Neural cell (in vitro differentiated cells): ENCODE results near the gene ANKK1. TPM values are rescaled to one million over a fixed set of nuclear protein-coding genes. Genes with fewer than 3 reads are reported as not detected.

Source experiments
- H2AFZ ChIP-seq: fragments of 200-600, 300-800 bp; sonication (generic), shearing (Covaris generic); 2 replicates; pipeline ENCODE4 v1.6.0; 2014; ENCODE audit warnings: low read depth, mild to moderate bottlenecking, antibody characterized with exemption, low read length, moderate library complexity
- H3F3A ChIP-seq: fragments of 200-600 bp; shearing (Covaris generic); 2 replicates; pipeline ENCODE4 v1.6.1; 2016; ENCODE audit warnings: mild to moderate bottlenecking, moderate library complexity, mixed read lengths, antibody characterized with exemption, low read length; ENCODE audit not compliant: insufficient read depth, poor library complexity, severe bottlenecking
- H3K27ac ChIP-seq: fragments of 200-600, 300-800 bp; sonication (generic), shearing (Covaris generic); 2 replicates; pipeline ENCODE4 v1.5.1; 2014; ENCODE audit warnings: mild to moderate bottlenecking, low read length, moderate library complexity
- H3K27me3 ChIP-seq: fragments of 300-800, 200-600 bp; sonication (generic), shearing (Covaris generic); 2 replicates; pipeline ENCODE4 v1.6.0; 2014; ENCODE audit warnings: mild to moderate bottlenecking, low read depth, low read length, moderate library complexity; ENCODE audit not compliant: insufficient read depth
- H3K36me3 ChIP-seq: fragments of 300-800, 200-600 bp; sonication (generic), shearing (Covaris generic); 2 replicates; pipeline ENCODE4 v1.5.1; 2014; ENCODE audit warnings: mild to moderate bottlenecking, antibody characterized with exemption, low read length, moderate library complexity; ENCODE audit not compliant: insufficient read depth
- H3K4me2 ChIP-seq: fragments of 300-800, 200-600 bp; sonication (generic), shearing (Covaris generic); 2 replicates; pipeline ENCODE4 v1.6.0; 2014; ENCODE audit warnings: mild to moderate bottlenecking, low read length
- H3K4me3 ChIP-seq: fragments of 300-800, 200-600 bp; sonication (generic), shearing (Covaris generic); 2 replicates; pipeline ENCODE4 v1.5.1; 2014; ENCODE audit warnings: mild to moderate bottlenecking, low read length, moderate library complexity
- H3K79me2 ChIP-seq: fragments of 200-600 bp; shearing (Covaris generic); replicated peaks from 2 replicates; pipeline ENCODE4 v1.6.0; 2014; ENCODE audit warnings: mild to moderate bottlenecking, low read length, moderate library complexity; ENCODE audit not compliant: insufficient read depth
- H3K9ac ChIP-seq: fragments of 300-800, 200-600 bp; sonication (generic), shearing (Covaris generic); 2 replicates; pipeline ENCODE4 v1.6.1; 2016; ENCODE audit warnings: mild to moderate bottlenecking, low read length, mixed read lengths
- H3K9me2 ChIP-seq: fragments of 200-600 bp; shearing (Covaris generic); 2 replicates; pipeline ENCODE4 v1.6.1; 2016; ENCODE audit warnings: mild to moderate bottlenecking, low read length, mixed read lengths; ENCODE audit not compliant: insufficient read depth
- H3K9me3 ChIP-seq: fragments of 200-600, 300-800 bp; sonication (generic), shearing (Covaris generic); 2 replicates; pipeline ENCODE4 v1.6.1; 2016; ENCODE audit warnings: mild to moderate bottlenecking, mixed run types, low read length, moderate library complexity, mixed read lengths
- H4K20me1 ChIP-seq: fragments of 200-600 bp; shearing (Covaris generic); 2 replicates; pipeline ENCODE4 v1.6.1; 2016; ENCODE audit warnings: mild to moderate bottlenecking, mixed run types; ENCODE audit not compliant: insufficient read depth
- EP300 ChIP-seq: fragments of 450-650 bp; conservative IDR thresholded peaks from 2 replicates; pipeline ENCODE4 v1.6.1; 2014; ENCODE audit warnings: antibody characterized with exemption, mild to moderate bottlenecking, moderate library complexity; ENCODE audit not compliant: poor library complexity, severe bottlenecking
- EZH2 ChIP-seq: fragments of 200-600, 300-800 bp; shearing (Covaris generic), sonication (generic); IDR thresholded peaks from 2 replicates; pipeline ENCODE4 v1.6.1; 2014; ENCODE audit warnings: antibody characterized with exemption, low read length, borderline replicate concordance, mild to moderate bottlenecking; ENCODE audit not compliant: insufficient read depth, poor library complexity, severe bottlenecking
- MXI1 ChIP-seq: fragments of 450-650 bp; conservative IDR thresholded peaks from 2 replicates; pipeline ENCODE4 v1.6.1; 2014; ENCODE audit warnings: antibody characterized with exemption, mild to moderate bottlenecking; ENCODE audit not compliant: poor library complexity, severe bottlenecking
- RAD21 ChIP-seq: fragments of 450-650 bp; conservative IDR thresholded peaks from 2 replicates; pipeline ENCODE4 v1.6.1; 2014; ENCODE audit warnings: antibody characterized with exemption, mild to moderate bottlenecking, moderate library complexity
- SMC3 ChIP-seq: fragments of 450-650 bp; conservative IDR thresholded peaks from 2 replicates; pipeline ENCODE4 v1.6.1; 2014; ENCODE audit warnings: antibody characterized with exemption, mild to moderate bottlenecking, moderate library complexity; ENCODE audit not compliant: poor library complexity
- TAF1 ChIP-seq: IDR thresholded peaks from 2 replicates; pipeline ENCODE4 v1.6.1; 2012; ENCODE audit warnings: low read depth
- polyA plus RNA-seq: library from polyadenylated mRNA; depleted of rRNA; stranded (reverse); fragments of >200 nt; gene quantifications from 2 replicates; pipeline ENCODE4 v1.2.3, GENCODE V29; 2014
- TF ChIP-seq, protein P1 (sequence below): IDR thresholded peaks from 2 replicates; pipeline ENCODE4 v1.6.1; 2012; ENCODE audit warnings: borderline replicate concordance
- TF ChIP-seq, protein P2 (sequence below): fragments of 450-650 bp; IDR thresholded peaks from 2 replicates; pipeline ENCODE4 v1.5.1; 2014; ENCODE audit warnings: antibody characterized with exemption, mild to moderate bottlenecking, moderate library complexity; ENCODE audit not compliant: poor library complexity, severe bottlenecking

The ANKK1 gene
- polyA plus RNA-seq, 1 donor from 2014 or later = not detected

DNA sequence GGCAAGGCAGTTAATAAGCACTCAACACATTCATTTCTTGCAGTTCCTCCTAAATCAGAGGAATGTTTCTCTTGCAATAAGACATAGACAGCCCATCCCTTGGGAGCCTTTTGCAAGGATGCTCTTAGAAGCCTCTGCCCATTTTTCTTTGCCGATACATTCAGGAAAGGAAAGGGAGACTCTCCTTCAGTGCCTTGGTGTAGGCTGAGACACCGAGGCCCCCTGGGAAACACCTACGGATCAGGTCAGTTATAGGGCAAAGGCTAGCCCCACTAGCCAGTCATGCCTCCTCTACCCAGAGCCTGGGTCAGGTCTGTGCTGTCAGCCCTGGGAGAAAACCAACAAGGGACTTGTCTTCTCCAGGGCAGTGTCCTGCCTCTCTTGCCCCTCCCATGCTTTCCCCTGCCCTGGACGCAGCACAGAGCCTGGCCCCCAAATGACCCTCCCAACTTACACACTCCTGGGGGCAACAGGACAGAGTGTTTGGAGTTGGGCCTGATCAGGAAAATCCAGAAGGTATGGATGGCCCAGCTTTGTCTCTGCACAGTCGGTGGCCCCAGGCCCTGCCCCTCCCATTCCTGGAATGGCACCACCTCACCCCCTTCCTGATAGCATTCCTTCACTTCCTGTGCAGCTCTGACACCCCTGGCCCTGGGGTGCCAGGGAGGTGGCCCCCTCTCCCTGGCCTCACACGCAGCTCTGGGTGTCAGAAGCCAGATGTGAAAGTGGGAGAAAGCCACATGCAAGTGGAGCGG lies 18.3 kb downstream of the ANKK1 start:
- TF ChIP-seq SMC3 (no peak), EZH2 (no peak)
- no peaks in the 10 kb centered on the region for H3K79me2 ChIP-seq

DNA sequence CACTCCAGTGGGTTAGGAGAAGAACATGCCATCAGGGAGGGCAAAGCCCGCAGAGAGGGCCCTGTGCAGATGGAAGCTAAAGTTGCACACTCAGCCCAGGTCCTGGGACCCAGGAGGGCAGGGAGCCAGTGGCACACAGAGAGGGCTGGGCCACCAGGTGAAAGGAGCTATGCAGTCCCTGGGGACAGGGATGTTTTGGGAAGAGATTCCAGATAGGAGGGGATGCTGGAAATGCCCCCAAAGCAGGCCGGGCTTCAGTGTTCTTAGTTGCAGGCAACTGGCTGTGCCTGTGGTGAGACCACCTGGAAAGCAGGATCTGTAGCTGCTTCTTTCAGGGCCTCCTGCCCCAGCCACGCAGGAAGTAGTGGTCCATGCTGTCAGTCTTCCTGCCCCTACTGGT lies 19.6 kb downstream of the ANKK1 start:
- Histone ChIP-seq H3K4me3 (no peak overlapping the region), H3K27ac (no peak overlapping the region), H3K9ac (no peak overlapping the region), H3K4me2 (no peak overlapping the region), H3K36me3 (no peaks in the 10 kb centered on the region), H3K9me2 (no peaks in the 10 kb centered on the region), H3K27me3 (no peaks in the 10 kb centered on the region), H4K20me1 (no peaks in the 10 kb centered on the region), H3F3A (no peaks in the 10 kb centered on the region), H3K79me2 (no peaks in the 10 kb centered on the region), H2AFZ (no peak overlapping the region), H3K9me3 (no peaks in the 10 kb centered on the region)
- TF ChIP-seq, protein P1, sequence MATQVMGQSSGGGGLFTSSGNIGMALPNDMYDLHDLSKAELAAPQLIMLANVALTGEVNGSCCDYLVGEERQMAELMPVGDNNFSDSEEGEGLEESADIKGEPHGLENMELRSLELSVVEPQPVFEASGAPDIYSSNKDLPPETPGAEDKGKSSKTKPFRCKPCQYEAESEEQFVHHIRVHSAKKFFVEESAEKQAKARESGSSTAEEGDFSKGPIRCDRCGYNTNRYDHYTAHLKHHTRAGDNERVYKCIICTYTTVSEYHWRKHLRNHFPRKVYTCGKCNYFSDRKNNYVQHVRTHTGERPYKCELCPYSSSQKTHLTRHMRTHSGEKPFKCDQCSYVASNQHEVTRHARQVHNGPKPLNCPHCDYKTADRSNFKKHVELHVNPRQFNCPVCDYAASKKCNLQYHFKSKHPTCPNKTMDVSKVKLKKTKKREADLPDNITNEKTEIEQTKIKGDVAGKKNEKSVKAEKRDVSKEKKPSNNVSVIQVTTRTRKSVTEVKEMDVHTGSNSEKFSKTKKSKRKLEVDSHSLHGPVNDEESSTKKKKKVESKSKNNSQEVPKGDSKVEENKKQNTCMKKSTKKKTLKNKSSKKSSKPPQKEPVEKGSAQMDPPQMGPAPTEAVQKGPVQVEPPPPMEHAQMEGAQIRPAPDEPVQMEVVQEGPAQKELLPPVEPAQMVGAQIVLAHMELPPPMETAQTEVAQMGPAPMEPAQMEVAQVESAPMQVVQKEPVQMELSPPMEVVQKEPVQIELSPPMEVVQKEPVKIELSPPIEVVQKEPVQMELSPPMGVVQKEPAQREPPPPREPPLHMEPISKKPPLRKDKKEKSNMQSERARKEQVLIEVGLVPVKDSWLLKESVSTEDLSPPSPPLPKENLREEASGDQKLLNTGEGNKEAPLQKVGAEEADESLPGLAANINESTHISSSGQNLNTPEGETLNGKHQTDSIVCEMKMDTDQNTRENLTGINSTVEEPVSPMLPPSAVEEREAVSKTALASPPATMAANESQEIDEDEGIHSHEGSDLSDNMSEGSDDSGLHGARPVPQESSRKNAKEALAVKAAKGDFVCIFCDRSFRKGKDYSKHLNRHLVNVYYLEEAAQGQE = no peak
- TF ChIP-seq SMC3 = no peak
- no peak for TF ChIP-seq RAD21
- TF ChIP-seq TAF1 = no peak
- no peak for TF ChIP-seq EP300
- TF ChIP-seq, protein P2, sequence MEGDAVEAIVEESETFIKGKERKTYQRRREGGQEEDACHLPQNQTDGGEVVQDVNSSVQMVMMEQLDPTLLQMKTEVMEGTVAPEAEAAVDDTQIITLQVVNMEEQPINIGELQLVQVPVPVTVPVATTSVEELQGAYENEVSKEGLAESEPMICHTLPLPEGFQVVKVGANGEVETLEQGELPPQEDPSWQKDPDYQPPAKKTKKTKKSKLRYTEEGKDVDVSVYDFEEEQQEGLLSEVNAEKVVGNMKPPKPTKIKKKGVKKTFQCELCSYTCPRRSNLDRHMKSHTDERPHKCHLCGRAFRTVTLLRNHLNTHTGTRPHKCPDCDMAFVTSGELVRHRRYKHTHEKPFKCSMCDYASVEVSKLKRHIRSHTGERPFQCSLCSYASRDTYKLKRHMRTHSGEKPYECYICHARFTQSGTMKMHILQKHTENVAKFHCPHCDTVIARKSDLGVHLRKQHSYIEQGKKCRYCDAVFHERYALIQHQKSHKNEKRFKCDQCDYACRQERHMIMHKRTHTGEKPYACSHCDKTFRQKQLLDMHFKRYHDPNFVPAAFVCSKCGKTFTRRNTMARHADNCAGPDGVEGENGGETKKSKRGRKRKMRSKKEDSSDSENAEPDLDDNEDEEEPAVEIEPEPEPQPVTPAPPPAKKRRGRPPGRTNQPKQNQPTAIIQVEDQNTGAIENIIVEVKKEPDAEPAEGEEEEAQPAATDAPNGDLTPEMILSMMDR = no peak
- no peak for TF ChIP-seq EZH2
- no peak for TF ChIP-seq MXI1

More for the DNA sequence above, 18.3 kb downstream of the ANKK1 start:
- Histone ChIP-seq H3K27me3 (no peaks in the 10 kb centered on the region), H3K9me2 (no peaks in the 10 kb centered on the region), H3K36me3 (no peaks in the 10 kb centered on the region), H2AFZ (no peak overlapping the region), H3K27ac (no peak overlapping the region), H3K4me3 (no peak overlapping the region), H3F3A (no peaks in the 10 kb centered on the region), H4K20me1 (no peaks in the 10 kb centered on the region), H3K9ac (no peak overlapping the region), H3K9me3 (no peaks in the 10 kb centered on the region), H3K4me2 (no peak overlapping the region)
